GM18867 (cell line): Measurements from ENCODE around the gene GATB.

Experiments used
- ATAC-seq: cut with Tn5 transposase; IDR thresholded peaks from one replicate; pipeline ENCODE4 v1.9.1; 2021; ENCODE audit warnings: mild to moderate bottlenecking, moderate library complexity; ENCODE audit not compliant: unreplicated experiment

Gene GATB

DNA sequence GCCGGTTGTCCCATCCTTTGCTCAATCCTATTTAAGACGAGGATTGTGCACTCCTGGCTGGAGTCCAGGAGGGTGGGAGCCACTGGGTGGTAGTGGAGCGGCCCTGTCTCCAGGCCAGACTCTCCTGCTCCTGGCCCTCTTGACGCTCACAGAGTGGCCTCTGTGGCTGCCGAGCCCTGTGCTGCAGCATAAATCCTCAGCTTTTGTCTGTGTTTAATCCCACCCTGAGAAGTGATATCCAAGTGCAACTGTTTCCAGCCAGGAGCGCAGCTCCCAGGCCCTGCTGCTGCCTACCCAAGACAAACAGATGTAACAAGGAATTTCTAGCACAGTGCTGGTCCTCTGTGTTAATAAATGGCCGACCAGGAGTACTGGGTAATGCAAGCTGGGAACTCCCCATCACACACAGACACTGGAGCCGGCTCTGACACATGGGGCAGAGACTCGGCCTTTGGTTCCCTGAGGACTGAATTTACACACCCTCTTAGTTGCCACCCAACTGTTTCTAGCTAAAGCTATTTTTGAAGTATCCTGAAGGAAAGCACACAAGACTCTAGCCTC lies 85.3 kb downstream of the GATB start:
- no peak for ATAC-seq

DNA sequence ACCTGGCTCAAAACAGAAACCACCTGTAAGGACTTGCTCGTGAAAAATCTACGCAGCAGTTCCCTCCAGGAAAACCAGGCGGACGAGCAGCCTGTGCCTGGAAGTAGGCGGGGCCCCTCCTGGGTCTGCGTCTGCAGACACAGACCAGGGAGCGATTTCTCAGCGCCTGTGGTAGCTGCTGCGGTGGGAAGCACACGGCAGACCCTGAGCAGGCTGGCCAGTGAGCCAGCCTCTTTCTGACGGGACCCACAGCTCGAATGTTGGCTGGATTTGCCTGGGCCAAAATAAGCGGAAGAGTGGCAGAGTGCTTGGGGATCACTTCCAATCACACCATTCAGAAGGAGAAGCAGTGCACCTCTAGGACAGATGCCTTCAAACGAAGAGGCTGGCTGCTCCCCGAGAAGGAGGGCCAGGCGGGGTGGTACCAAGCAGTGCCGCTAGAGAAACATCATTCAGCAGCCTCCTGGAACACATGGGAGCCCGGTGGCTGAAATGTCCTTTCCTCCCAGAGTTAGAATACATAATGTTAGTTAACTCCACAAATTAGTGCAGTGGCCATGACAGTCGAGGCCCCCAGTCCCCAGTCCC lies 85.9 kb downstream of the GATB start:
- ATAC-seq, result no peak

DNA sequence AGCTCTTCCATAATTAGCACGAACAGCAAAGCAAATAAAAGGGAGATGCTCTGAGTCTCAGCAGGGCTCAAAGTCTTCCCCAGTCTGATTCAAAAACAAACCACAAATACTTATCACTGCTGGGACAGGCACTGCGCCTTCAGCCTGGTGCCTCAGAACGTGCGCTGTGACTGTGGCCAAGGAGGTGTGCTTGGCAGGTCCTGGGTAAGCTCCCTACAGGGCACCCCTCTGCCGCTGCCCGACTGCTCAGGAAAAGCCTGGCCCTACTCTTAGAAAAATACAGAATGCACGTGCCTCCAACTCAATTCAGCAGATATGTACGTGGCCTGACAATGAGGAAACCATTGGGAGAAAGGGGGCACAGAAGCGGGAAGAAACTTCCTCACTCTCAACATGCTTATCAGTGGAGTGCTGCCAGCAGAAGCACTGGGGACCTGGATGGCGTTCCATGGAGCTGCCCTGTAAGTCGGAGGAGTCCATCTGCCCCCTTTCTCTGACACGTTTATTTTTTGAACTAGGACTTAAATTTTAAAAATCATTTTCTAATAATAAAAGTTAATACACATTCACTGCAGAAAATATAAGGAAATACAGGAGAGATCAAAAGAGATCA lies 86.8 kb downstream of the GATB start:
- ATAC-seq, result no peak

DNA sequence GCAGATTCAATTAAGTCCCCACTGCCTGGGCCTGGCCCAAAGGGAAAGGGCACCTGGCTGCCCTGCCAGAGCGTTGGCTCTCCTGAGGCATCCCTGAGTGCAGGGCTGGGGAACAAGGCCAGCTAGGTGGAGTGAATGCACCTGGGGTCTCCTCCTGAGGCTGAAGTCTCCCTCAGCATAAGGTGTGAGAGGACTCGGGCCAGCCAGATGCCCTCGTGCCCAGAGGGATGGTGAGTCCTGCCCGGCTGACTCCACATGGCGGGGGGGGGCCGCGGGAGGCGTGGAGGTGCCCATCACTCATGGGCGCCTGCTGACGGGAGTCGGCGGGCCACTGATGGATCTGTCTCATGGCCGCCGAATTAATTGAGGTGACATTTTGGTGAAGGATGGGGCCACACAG lies 87.8 kb downstream of the GATB start:
- no peak for ATAC-seq

DNA sequence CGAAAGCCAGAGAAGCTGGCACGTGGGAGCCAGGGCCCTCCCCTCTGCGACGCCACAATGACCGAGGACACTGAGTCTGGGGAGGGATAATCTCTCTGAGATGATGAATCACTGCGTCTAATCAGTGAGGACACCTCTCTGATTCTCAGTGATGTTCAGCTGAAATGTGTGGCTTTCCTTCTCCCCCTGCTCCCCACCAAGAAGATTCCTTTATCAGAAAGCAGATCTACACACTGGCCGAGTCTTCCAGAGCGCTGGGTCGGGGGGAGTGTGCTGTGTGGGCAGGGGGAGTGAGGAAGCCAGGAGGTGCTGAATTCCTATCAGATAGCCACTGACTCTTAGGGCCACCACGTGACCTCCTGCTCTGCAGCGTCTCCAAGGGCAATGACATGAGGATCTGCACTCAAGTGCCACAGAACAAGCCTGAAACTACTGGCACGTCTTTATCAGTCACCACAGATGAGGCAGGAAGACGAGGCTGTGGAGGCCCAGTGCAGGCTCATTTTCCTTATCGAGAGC lies 89.2 kb downstream of the GATB start:
- ATAC-seq, result no peak

GRCh38 chr4:151670843-151671242 lies 90.0 kb downstream of the GATB start:
- ATAC-seq, result no peak

GRCh38 chr4:151669990-151670389 lies 90.8 kb downstream of the GATB start:
- no peak for ATAC-seq

DNA sequence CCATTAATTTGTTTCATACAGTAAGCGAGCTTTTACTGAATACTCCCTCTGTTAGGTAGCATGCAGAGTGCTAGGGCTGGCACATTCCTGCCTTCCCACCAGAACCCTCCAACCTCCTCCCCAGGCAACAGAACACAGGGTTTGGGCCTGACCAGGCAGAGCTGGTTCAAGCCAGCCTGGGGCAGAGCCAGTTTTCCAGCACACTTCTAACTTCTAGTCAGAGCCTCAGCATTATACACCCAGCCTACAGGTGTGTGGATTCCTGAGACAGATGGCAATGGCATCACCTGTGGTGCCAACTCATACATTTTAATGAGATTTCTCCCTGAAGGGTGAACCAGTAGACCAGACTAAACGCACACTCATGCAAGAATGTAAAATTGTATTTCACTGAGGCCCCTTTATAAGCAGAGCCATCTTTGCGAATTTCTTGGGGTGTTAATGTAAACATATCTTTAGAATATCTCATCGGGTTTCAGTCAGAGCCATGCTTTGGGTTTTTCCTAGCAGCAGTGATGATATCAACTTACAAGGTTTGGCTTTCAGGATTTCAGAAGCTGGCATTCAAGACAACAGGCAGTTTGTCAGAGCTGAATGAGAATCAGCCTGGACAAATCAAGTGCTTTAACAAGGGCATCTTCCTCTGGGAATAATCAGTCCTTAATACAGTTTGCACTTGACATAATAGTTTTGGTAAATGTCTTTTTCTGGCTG lies 92.0 kb downstream of the GATB start:
- no peak for ATAC-seq

GRCh38 chr4:151667666-151668065 lies 93.1 kb downstream of the GATB start:
- no peak for ATAC-seq

GRCh38 chr4:151667048-151667447 lies 93.8 kb downstream of the GATB start:
- ATAC-seq, result no peak

GRCh38 chr4:151666501-151666900 lies 94.3 kb downstream of the GATB start:
- no peak for ATAC-seq

- no peak for ATAC-seq
These were observed 95.1 kb downstream of the GATB start for GRCh38 chr4:151665785-151666127.

- ATAC-seq, result no peak
These were observed 95.6 kb downstream of the GATB start for GRCh38 chr4:151665022-151665784.

DNA sequence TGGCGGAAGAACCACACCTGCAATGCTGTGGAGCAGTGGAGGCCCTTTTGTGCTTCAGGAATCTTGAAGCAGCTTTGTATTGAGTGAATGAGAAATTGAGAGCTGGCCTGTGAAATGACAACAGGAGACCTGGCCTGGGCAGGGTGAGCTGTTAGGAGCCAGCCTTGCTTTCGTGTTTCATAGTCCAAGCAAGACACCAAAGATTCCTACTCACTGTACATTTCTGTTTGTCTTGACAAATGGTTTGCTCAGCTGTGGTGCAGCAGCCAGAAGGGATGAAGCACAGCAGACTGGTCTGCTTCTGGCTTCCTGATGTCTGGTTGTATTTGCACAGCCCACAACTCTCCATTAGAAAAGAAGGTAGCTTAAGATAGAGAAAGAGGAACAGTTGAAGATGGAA lies 96.5 kb downstream of the GATB start:
- no peak for ATAC-seq

GRCh38 chr4:151663109-151663508 lies 97.7 kb downstream of the GATB start:
- no peak for ATAC-seq

GRCh38 chr4:151661873-151662272 lies 98.9 kb downstream of the GATB start:
- ATAC-seq, result no peak

DNA sequence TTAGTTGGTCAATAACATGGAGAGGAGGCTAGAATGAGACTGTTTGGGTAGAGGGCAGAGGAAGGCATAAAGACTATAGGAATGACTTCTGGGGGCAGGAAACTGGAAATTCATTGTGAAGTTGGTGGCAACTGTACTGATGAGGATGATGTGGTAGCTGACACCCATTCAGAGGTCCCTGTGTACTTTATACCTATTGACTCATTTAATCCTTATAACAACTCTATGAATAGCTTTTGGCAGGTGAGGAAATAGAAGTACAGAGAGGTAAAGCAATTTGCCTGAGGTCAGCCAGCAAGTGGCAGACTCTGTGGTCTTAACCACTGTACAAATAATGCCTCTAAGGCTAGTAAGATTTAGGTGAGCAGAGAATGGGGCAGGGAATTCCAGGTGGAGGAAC lies 100.1 kb downstream of the GATB start:
- no peak for ATAC-seq

GRCh38 chr4:151659601-151660364 lies 101.0 kb downstream of the GATB start:
- ATAC-seq, result no peak

- ATAC-seq, result no peak
These were observed 101.7 kb downstream of the GATB start for GRCh38 chr4:151658959-151659600.

- ATAC-seq, result no peak
These were observed 102.9 kb downstream of the GATB start for GRCh38 chr4:151657896-151658295.
